ENCODE measurements around the gene EDN3.

The EDN3 gene

DNA sequence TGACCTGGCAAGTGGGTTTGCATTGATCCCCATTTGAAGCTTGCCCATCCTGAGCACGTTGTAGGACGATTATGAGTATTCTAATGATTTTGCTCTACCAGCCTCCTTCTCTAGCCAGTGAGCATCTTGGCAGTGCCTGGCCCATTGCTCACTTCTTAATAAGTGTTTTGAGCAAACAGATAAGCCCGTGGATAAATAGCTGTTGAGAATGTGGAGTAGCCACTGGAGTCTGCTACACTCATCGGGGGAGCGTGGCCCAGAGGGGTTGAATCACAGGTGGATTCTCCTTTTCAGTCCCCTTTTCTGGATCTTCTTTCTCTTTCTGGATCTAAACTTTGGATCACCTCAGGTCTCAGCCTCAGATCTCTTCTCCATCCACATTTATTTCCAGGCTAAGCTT is 15.9 kb upstream of the EDN3 start:
- H3K36me3 Mint-ChIP-seq (ENCODE audit: insufficient read depth): no peaks in the 10 kb centered on the region
- H3K27ac Mint-ChIP-seq (ENCODE audit: low read depth): no peak overlapping the region
- DNase-seq (ENCODE audit: low spot score in 2 of 2): no peak
- ATAC-seq (replicated peaks; ENCODE audit: extremely low read depth, poor library complexity, severe bottlenecking): no peak
- H3K9me3 Mint-ChIP-seq: no peaks in the 10 kb centered on the region
- no peak overlapping the region for H3K4me3 Mint-ChIP-seq
- H3K4me1 Mint-ChIP-seq: no peaks in the 10 kb centered on the region
- peaks cover 13% of the 10 kb centered on the region for H3K27me3 Mint-ChIP-seq

DNA sequence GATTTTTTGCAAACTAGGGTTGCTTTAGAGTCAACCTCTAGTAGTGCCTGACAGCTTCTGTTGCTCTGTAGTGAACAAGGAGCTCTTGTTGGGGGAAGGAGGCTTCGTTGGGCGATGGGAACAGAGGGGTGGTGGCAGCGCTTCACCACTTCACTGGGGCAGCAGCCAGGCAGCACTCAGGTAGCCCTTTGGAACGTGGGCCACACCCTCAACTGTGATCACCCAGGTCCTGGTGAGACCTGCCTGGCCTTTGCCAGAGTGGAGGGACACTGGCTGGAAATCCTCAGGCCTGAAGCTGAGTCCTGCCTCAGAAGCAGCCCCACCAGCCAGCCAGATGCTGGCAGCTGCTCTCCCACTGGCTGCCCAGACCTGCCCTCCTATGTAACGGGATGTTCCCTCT is 10.4 kb upstream of the EDN3 start:
- H3K27me3 Mint-ChIP-seq: peaks cover 29% of the 10 kb centered on the region
- H3K9me3 Mint-ChIP-seq: no peaks in the 10 kb centered on the region
- H3K27ac Mint-ChIP-seq (ENCODE audit: low read depth): no peak overlapping the region
- no peak overlapping the region for H3K4me3 Mint-ChIP-seq
- H3K36me3 Mint-ChIP-seq (ENCODE audit: insufficient read depth): no peaks in the 10 kb centered on the region
- ATAC-seq (replicated peaks; ENCODE audit: extremely low read depth, poor library complexity, severe bottlenecking) (no peak), DNase-seq (ENCODE audit: low spot score in 2 of 2) (no peak)
- peaks cover 9% of the 10 kb centered on the region for H3K4me1 Mint-ChIP-seq

DNA sequence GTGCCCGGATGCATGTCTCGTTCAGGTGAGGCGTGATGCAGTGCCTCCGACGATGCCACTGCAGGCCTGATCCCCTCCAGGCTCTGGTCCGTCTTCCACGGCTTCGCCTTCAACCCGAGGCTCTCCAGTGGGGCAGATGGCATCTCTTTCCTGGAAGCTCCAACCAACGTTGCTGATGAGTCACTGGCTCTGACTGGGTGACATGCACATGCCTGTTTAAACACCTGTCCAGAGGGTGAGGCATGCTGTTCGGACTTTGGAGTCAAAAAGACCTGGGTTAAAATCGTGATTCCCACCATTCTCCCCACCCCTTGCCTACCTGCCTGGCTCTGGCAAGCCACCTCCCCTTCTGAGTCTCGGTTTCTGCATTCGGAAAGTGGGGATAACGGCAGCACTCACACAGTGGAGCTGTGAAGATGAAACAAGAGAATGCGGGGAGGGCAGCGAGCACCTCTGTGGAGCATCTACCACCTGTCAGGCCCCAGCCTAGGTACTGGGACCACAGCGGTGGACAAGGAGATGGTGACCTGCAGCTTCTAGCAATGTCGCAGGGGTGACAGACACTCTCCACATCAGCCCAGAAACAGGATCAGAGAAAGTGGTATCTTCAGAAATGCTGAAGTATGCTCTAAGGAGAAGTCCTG is 8.5 kb upstream of the EDN3 start:
- H3K4me3 Mint-ChIP-seq: no peak overlapping the region
- ATAC-seq (replicated peaks; ENCODE audit: extremely low read depth, poor library complexity, severe bottlenecking): no peak
- H3K9me3 Mint-ChIP-seq: no peaks in the 10 kb centered on the region
- H3K4me1 Mint-ChIP-seq: peaks cover 9% of the 10 kb centered on the region
- DNase-seq (ENCODE audit: low spot score in 2 of 2): no peak
- no peak overlapping the region for H3K27ac Mint-ChIP-seq (ENCODE audit: low read depth)
- no peaks in the 10 kb centered on the region for H3K36me3 Mint-ChIP-seq (ENCODE audit: insufficient read depth)
- peaks cover 46% of the 10 kb centered on the region for H3K27me3 Mint-ChIP-seq

DNA sequence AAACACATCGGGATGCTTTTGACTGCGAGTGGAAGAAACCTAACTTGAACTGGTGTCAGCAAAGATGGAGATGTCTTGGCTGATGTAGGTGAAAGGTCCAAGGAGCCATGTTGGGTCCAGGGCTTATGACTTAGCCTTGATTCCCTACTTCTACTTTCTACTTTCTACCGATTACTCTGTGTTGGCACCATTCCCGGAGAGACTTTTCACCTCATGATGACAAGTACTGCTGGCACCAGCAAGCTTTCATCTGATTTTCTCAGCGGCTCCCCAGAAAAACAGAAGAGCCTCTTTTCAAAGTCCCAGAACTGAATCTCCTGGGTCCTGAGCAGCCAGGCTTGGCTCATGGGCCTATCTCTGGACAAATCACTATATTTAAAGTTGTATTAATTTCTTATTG is 4.9 kb upstream of the EDN3 start:
- DNase-seq (ENCODE audit: low spot score in 2 of 2) (no peak), ATAC-seq (replicated peaks; ENCODE audit: extremely low read depth, poor library complexity, severe bottlenecking) (no peak)
- Mint-ChIP-seq H3K27me3 (peaks cover 76% of the 10 kb centered on the region), H3K4me3 (no peak overlapping the region), H3K36me3 (ENCODE audit: insufficient read depth) (no peaks in the 10 kb centered on the region), H3K9me3 (no peaks in the 10 kb centered on the region), H3K27ac (ENCODE audit: low read depth) (no peak overlapping the region), H3K4me1 (peaks cover 9% of the 10 kb centered on the region)

DNA sequence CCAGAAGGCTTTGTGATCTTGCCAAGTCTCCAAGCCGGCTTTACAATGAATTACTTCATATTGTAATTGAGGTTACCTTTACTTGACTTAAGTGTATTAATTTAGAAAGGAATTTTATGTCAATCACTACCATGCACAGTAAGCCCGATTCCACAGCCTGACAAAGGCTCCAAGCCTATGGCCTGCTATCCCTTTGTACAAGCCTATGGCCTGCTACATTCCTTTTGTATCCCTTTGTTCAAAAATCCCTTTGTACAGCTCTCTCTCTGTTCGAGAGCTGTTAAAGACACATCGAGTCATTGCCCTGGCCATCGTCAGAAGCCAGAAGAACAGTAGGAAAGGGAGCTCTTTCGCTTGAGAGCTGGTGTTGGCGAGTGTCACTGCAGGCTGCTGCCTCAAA is 2.7 kb upstream of the EDN3 start:
- no peak overlapping the region for H3K4me3 Mint-ChIP-seq
- H3K36me3 Mint-ChIP-seq (ENCODE audit: insufficient read depth): no peaks in the 10 kb centered on the region
- H3K9me3 Mint-ChIP-seq: no peaks in the 10 kb centered on the region
- no peak for ATAC-seq (replicated peaks; ENCODE audit: extremely low read depth, poor library complexity, severe bottlenecking)
- peaks cover 86% of the 10 kb centered on the region for H3K27me3 Mint-ChIP-seq
- no peak overlapping the region for H3K27ac Mint-ChIP-seq (ENCODE audit: low read depth)
- DNase-seq (ENCODE audit: low spot score in 2 of 2): no peak
- peaks cover 9% of the 10 kb centered on the region for H3K4me1 Mint-ChIP-seq

DNA sequence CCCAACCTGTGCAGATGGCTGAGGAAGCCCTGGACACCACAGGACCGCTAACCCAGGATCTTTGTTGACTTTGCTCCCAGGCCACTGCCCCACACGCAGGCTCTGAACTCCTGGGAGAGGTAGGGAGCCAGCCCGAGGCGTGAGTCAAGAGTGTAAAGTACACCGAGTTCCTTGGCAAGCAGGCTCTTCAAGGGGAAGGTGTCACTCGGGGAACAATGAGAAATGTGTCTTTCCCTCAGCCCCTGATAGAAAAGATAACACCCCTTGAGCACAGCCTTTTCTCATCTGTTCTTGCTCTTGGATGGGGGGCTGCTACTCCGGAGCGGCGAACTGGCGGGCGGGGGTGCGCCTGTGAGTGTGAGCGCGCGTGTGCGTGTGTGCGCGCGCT is 472 bp upstream of the EDN3 start:
- no peaks in the 10 kb centered on the region for H3K4me1 Mint-ChIP-seq
- ATAC-seq (replicated peaks; ENCODE audit: extremely low read depth, poor library complexity, severe bottlenecking): no peak
- no peak for DNase-seq (ENCODE audit: low spot score in 2 of 2)
- no peak overlapping the region for H3K27ac Mint-ChIP-seq (ENCODE audit: low read depth)
- no peaks in the 10 kb centered on the region for H3K36me3 Mint-ChIP-seq (ENCODE audit: insufficient read depth)
- H3K9me3 Mint-ChIP-seq: no peaks in the 10 kb centered on the region
- peaks cover 89% of the 10 kb centered on the region for H3K27me3 Mint-ChIP-seq
- H3K4me3 Mint-ChIP-seq: no peak overlapping the region

DNA sequence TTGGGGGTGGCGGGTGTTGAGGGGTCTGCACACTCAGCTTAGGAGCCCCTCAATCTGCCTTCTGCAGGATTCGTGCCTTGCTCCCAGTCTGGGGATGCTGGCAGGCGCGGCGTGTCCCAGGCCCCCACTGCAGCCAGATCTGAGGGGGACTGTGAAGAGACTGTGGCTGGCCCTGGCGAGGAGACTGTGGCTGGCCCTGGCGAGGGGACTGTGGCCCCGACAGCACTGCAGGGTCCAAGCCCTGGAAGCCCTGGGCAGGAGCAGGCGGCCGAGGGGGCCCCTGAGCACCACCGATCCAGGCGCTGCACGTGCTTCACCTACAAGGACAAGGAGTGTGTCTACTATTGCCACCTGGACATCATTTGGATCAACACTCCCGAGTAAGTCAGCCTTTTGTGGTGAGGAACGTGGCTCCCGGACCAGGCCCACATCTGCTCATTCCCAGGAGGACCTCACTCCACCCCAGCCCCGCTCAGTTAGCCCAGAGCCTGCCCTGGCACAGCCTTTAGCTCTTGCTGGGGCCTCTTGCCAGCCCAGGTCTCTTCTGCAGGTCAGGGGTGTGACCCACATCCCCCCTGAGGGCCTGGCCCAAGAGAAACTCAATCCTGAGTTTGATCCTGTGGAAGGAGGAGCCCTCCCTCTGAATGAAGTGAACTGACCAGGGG is 1.1 kb downstream of the EDN3 start:
- H3K27me3 Mint-ChIP-seq: peaks cover 80% of the 10 kb centered on the region
- H3K4me1 Mint-ChIP-seq: no peaks in the 10 kb centered on the region
- no peak for ATAC-seq (replicated peaks; ENCODE audit: extremely low read depth, poor library complexity, severe bottlenecking)
- DNase-seq (ENCODE audit: low spot score in 2 of 2): no peak
- H3K36me3 Mint-ChIP-seq (ENCODE audit: insufficient read depth): no peaks in the 10 kb centered on the region
- H3K9me3 Mint-ChIP-seq: no peaks in the 10 kb centered on the region
- H3K4me3 Mint-ChIP-seq: no peak overlapping the region
- H3K27ac Mint-ChIP-seq (ENCODE audit: low read depth): no peak overlapping the region

DNA sequence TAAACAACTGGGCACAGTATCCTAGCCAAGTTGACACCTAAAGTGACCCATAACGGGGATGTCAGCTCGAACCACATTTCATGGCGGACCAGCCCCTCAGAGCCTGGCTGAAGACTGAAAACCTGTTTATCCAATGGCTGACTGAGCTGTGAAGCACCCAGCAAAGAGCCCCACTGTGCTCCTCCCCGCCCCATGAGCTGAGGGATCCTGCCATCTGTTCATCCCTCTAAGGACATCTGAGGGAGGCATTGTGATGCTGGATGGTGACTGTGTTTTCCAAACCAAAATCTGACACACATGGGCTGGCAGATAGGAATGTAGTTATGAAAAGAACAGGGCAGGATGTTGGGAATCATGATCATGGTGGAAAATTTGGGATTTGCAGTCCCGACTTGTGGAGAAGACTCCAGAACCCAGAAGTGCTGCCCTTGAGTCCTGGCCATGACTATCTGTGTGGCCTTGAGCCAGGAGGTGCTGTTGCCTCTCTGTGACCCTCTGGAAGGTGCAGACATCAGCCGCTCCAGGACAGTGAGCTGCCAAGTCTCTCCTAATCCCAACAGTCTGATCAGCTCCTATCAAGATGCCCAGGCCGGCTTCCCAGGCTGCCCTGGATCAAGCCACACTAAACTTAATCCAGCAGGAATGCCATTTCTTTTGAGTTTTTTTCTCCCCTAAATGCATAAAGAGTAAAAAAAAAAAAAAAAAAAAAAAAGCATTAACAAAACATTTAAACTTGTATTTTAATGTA is 5.7 kb downstream of the EDN3 start:
- H3K27me3 Mint-ChIP-seq: peaks cover 71% of the 10 kb centered on the region
- no peak overlapping the region for H3K27ac Mint-ChIP-seq (ENCODE audit: low read depth)
- DNase-seq (ENCODE audit: low spot score in 2 of 2) (no peak), ATAC-seq (replicated peaks; ENCODE audit: extremely low read depth, poor library complexity, severe bottlenecking) (no peak)
- no peaks in the 10 kb centered on the region for H3K36me3 Mint-ChIP-seq (ENCODE audit: insufficient read depth)
- no peaks in the 10 kb centered on the region for H3K9me3 Mint-ChIP-seq
- H3K4me1 Mint-ChIP-seq: no peaks in the 10 kb centered on the region
- H3K4me3 Mint-ChIP-seq: no peak overlapping the region

DNA sequence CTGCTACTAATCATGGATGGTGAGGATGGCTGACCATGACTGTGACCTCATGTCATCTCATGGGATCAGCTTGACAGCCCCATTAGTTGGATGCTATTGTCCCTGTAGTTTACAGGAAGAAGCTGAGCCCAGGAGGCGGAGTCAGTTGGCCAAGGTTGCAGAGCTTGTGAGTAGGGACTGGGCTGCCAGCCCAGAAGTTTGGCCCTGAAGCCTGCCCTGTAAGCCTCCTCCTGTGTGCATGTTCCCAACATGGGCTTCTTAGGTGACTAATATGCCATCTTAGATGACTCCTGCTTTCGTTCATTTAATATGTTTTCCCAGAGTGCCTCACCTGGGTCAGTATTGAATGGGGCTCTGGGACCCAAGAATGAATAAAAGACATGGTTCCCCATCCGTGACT is 6.9 kb downstream of the EDN3 start:
- no peaks in the 10 kb centered on the region for H3K36me3 Mint-ChIP-seq (ENCODE audit: insufficient read depth)
- DNase-seq (ENCODE audit: low spot score in 2 of 2): no peak
- no peaks in the 10 kb centered on the region for H3K4me1 Mint-ChIP-seq
- no peak overlapping the region for H3K27ac Mint-ChIP-seq (ENCODE audit: low read depth)
- H3K27me3 Mint-ChIP-seq: peaks cover 59% of the 10 kb centered on the region
- H3K9me3 Mint-ChIP-seq: no peaks in the 10 kb centered on the region
- no peak for ATAC-seq (replicated peaks; ENCODE audit: extremely low read depth, poor library complexity, severe bottlenecking)
- no peak overlapping the region for H3K4me3 Mint-ChIP-seq

DNA sequence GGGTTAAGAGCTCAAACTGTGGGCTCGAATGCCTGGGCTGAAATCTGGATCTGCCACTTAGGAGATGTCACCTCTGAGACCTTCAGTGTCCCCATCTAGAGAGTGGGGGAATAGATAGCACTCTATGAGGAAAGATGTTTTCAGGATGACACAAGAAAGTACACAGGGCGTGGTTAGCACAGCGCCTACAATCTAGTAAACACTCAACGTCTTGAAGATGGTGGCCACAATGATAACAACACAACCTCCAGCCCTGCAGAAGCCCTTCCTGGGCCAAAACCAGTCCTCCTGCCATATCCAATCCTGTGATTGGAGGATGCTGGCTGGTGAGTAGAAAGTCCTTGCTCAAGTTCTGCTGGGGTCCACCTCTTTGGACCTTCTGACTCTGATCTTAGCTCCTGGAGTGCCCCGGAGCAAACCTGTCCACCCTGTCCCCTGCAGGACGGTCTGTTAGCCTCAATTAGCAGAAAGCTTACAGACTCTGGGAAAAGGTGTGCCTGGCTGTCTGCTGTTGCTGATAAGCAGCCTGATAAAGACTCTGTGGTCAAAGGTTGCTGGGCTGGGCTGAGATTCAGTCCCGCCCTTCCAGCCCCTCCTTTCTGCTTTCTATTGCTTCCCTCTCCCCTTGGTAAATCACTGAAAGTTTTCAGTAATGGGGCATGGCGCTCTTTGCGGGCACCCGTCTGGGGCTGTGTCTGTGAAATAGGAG is 8.2 kb downstream of the EDN3 start:
- H3K27me3 Mint-ChIP-seq: peaks cover 56% of the 10 kb centered on the region
- no peak for DNase-seq (ENCODE audit: low spot score in 2 of 2)
- no peaks in the 10 kb centered on the region for H3K4me1 Mint-ChIP-seq
- no peaks in the 10 kb centered on the region for H3K9me3 Mint-ChIP-seq
- H3K36me3 Mint-ChIP-seq (ENCODE audit: insufficient read depth): no peaks in the 10 kb centered on the region
- H3K27ac Mint-ChIP-seq (ENCODE audit: low read depth): no peak overlapping the region
- no peak overlapping the region for H3K4me3 Mint-ChIP-seq
- ATAC-seq (replicated peaks; ENCODE audit: extremely low read depth, poor library complexity, severe bottlenecking): no peak

DNA sequence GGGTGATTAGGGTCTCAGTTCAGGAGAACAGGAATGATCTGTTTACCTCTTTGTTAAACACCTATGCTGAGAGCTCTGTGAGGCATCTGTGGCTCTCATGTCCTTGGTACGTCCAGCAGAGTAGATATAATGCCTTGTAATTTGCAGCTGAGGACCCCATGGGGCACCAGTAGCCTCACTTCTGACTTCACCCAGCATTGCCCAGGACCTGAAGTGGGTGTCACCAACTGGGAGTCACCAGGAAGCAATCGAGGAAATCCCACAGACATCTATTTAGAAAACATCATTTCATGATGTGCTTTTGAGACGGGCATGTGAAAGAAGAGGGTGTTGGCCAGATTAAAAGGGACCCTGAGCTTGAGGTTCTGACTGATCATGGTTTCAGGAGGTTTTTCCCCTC is 8.8 kb downstream of the EDN3 start:
- Mint-ChIP-seq H3K27me3 (peaks cover 56% of the 10 kb centered on the region), H3K4me1 (no peaks in the 10 kb centered on the region), H3K36me3 (ENCODE audit: insufficient read depth) (no peaks in the 10 kb centered on the region), H3K27ac (ENCODE audit: low read depth) (no peak overlapping the region), H3K4me3 (no peak overlapping the region), H3K9me3 (no peaks in the 10 kb centered on the region)
- no peak for ATAC-seq (replicated peaks; ENCODE audit: extremely low read depth, poor library complexity, severe bottlenecking)
- DNase-seq (ENCODE audit: low spot score in 2 of 2): no peak

DNA sequence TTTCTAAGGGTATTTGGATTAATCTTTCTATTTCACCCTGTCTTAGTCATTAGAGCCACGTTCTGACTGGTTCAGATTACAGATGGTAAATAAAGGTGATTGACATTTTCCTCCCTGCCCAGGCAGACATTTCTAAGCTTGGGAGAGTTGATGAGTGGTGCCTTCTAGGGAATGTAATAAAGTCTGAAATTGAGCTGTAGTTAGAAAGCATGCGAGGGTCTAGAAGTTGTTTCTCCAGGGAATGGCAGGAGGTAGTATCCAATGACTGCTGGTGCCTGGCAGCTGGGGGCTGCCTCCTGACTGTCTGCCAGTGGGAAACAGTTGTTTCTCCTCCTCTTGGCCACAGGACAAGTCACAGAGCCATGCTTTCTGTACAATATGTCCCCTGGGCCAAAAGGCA is 14.6 kb downstream of the EDN3 start:
- Mint-ChIP-seq H3K9me3 (no peaks in the 10 kb centered on the region), H3K36me3 (ENCODE audit: insufficient read depth) (no peaks in the 10 kb centered on the region), H3K4me1 (no peaks in the 10 kb centered on the region), H3K27me3 (peaks cover 32% of the 10 kb centered on the region), H3K27ac (ENCODE audit: low read depth) (no peak overlapping the region), H3K4me3 (no peak overlapping the region)
- ATAC-seq (replicated peaks; ENCODE audit: extremely low read depth, poor library complexity, severe bottlenecking) (no peak), DNase-seq (ENCODE audit: low spot score in 2 of 2) (no peak)
